ENCODE data around the gene RASA3. TPM values are rescaled to one million over a fixed set of nuclear protein-coding genes. Genes with fewer than 3 reads are reported as not detected.
"Not testable (repeated sequence)": the region's sequence is repeated elsewhere in the genome, so short reads cannot be mapped to it uniquely, and the experiment has no call there.

RASA3 gene
- total and polyA plus RNA-seq, 9 of the 15 experiments (the other 6 are each of a cell fraction or from before 2014, with no cell fraction given) = 0.72 to 25.3 (median 14.4) TPM

- no peak for TF ChIP-seq CGGBP1 (CRISPR knock-in tag; IDR thresholded peaks at IDR 0.05)
Measured at GRCh38 chr13:114179087-114179658, 46.8 kb upstream of the RASA3 start, which contains the start of gene CFAP97D2 (continued).

GRCh38 chr13:114177245-114178010 lies 45.0 kb upstream of the RASA3 start:
- Histone ChIP-seq H2AFZ (ENCODE audit: low read depth, low read length) (no peak overlapping the region), H3K27me3 (ENCODE audit: control insufficient read depth in 2 of 2, insufficient read depth in 2 of 2, low read length in 2 of 2) (peaks cover 9 to 35% of the 10 kb centered on the region in 2 experiments; a peak in 3 of 5 replicates), H3K4me3 (no peak overlapping the region), H3K36me3 (ENCODE audit: control insufficient read depth, insufficient read depth, low read length) (no peaks in the 10 kb centered on the region), H3K79me2 (ENCODE audit: control insufficient read depth, insufficient read depth, low read length) (no peaks in the 10 kb centered on the region), H3K9ac (ENCODE audit: insufficient read depth in 1 of 2, low read depth in 2 of 2, low read length in 2 of 2) (no peak overlapping the region), H4K20me1 (replicated peaks; ENCODE audit: control insufficient read depth, insufficient read depth, low read length) (no peaks in the 10 kb centered on the region), H3K9me3 (replicated peaks; ENCODE audit: control insufficient read depth, insufficient read depth, low read depth, low read length) (peaks cover 3% of the 10 kb centered on the region; the same call in 1 of the 2 replicates), H3K27ac (ENCODE audit: extremely low read depth, low read depth, low read length) (no peak overlapping the region), H3K4me2 (ENCODE audit: insufficient read depth, low read length) (no peak overlapping the region), H3K4me1 (replicated peaks in 1 of 2; ENCODE audit: control insufficient read depth in 2 of 2, insufficient read depth in 2 of 2, low read length in 2 of 2) (peaks cover 0 to 9% of the 10 kb centered on the region in 2 experiments; a peak in 2 of 5 replicates), H3K9me1 (ENCODE audit: control insufficient read depth, insufficient read depth, low read length) (no peaks in the 10 kb centered on the region)
- in situ Hi-C loops (cut with MboI) (no loop called here), intact Hi-C loops (cut with micrococcal nuclease) (no loop called here)
- DNase-seq (ENCODE audit: extremely low read depth in 1 of 4, low spot score in 3 of 4) = no peak
- TF ChIP-seq EGR1 (conservative IDR thresholded peaks at IDR 0.05) (peak; percentile 57), ZNF263 (CRISPR knock-in tag; IDR thresholded peaks at IDR 0.05; ENCODE audit: borderline replicate concordance) (no peak), CBFA2T3 (IDR thresholded peaks at IDR 0.05) (no peak), GATAD2A (IDR thresholded peaks at IDR 0.05) (no peak), FOXM1 (IDR thresholded peaks at IDR 0.05; ENCODE audit: low read depth) (no peak), FOXM1 (CRISPR knock-in tag; IDR thresholded peaks at IDR 0.05; ENCODE audit: low read depth) (no peak), ZBTB34 (CRISPR knock-in tag; IDR thresholded peaks at IDR 0.05) (no peak), SIN3A (IDR thresholded peaks at IDR 0.05; ENCODE audit: borderline replicate concordance in 2 of 2, control insufficient read depth in 1 of 2, low read depth in 2 of 2, low read length in 2 of 2) (no peak), CHCHD3 (CRISPR knock-in tag; IDR thresholded peaks at IDR 0.05) (no peak)
- no peak; the same call in 2 of the 3 replicates for ATAC-seq
- POLR2A ChIA-PET = interaction anchor here (0.7 kb wide), 1 partner anchor 971 kb away, joined by 3 read pairs; no protein-coding TSS in a partner anchor
- WGBS (ENCODE audit: insufficient coverage, low coverage, missing lambda C conversion rate) = 8% methylated on average over 10 of the region's 12 CpGs
- CTCF ChIA-PET (ENCODE audit: low intra/inter-chr PET ratio) = no interaction called here
- no TSS peak for BruUV-seq (replicated peaks)
- FAIRE-seq = no peak

GRCh38 chr13:114176359-114176902 lies 44.0 kb upstream of the RASA3 start:
- in situ Hi-C loops (cut with MboI); intact Hi-C loops (cut with micrococcal nuclease); H3K36me3 ChIP-seq (ENCODE audit: control insufficient read depth, insufficient read depth, low read length); BruUV-seq (replicated peaks); CTCF ChIA-PET (ENCODE audit: low intra/inter-chr PET ratio); H3K9me3 ChIP-seq (replicated peaks; ENCODE audit: control insufficient read depth, insufficient read depth, low read depth, low read length); ATAC-seq; FAIRE-seq; H2AFZ ChIP-seq (ENCODE audit: low read depth, low read length); H3K79me2 ChIP-seq (ENCODE audit: control insufficient read depth, insufficient read depth, low read length); H3K9me1 ChIP-seq (ENCODE audit: control insufficient read depth, insufficient read depth, low read length); H4K20me1 ChIP-seq (replicated peaks; ENCODE audit: control insufficient read depth, insufficient read depth, low read length); DNase-seq (ENCODE audit: extremely low read depth in 1 of 4, low spot score in 3 of 4); H3K4me2 ChIP-seq (ENCODE audit: insufficient read depth, low read length); H3K9ac ChIP-seq (ENCODE audit: insufficient read depth in 1 of 2, low read depth in 2 of 2, low read length in 2 of 2); H3K27ac ChIP-seq (ENCODE audit: extremely low read depth, low read depth, low read length); H3K4me1 ChIP-seq (replicated peaks in 1 of 2; ENCODE audit: control insufficient read depth in 2 of 2, insufficient read depth in 2 of 2, low read length in 2 of 2); H3K4me3 ChIP-seq; POLR2A ChIA-PET: not testable (repeated sequence)
- peaks cover 9 to 31% of the 10 kb centered on the region in 2 experiments; a peak in 3 of 5 replicates for H3K27me3 ChIP-seq (ENCODE audit: control insufficient read depth in 2 of 2, insufficient read depth in 2 of 2, low read length in 2 of 2)
- WGBS (ENCODE audit: insufficient coverage, low coverage, missing lambda C conversion rate) = 0% methylated on average over 3 of the region's 14 CpGs

Measured in K562 (cell line).